IMR-90 (cell line): ENCODE results near the gene MAPKAP1. TPM values are rescaled to one million over a fixed set of nuclear protein-coding genes. Genes with fewer than 3 reads are reported as not detected.

ENCODE experiments used
- ATAC-seq: fragments of 200-7000 bp; cut with Tn5 transposase; 2 replicates; pipeline ENCODE4 v1.9.1; 2020; ENCODE audit warnings: low read depth, mild to moderate bottlenecking, moderate library complexity
- BruUV-seq: library from RNA; stranded (reverse); fragments of 400-500 nt; replicated peaks from 2 replicates; lab custom pipeline; 2021; lab: Mats Ljungman, UMichigan
- CTCF ChIA-PET: fragments of 300-600 bp; formaldehyde crosslinking; extraction: SDS; loops from one replicate; lab custom pipeline; 2021; ENCODE audit warnings: antibody characterized with exemption; lab: Yijun Ruan, JAX
- POLR2A ChIA-PET: fragments of 300-600 bp; sonication (Branson Sonifier 250); formaldehyde crosslinking; loops from one replicate; lab custom pipeline; 2022; ENCODE audit warnings: antibody characterized with exemption; ENCODE audit not compliant: unreplicated experiment; lab: Charles Lee
- DNase-seq: peaks from one replicate; pipeline ENCODE4 v3.0.0; 2013
- H2AFZ ChIP-seq: replicated peaks from 2 replicates; pipeline ENCODE3; 2013; ENCODE audit warnings: low read length, mild to moderate bottlenecking; ENCODE audit not compliant: poor library complexity
- H2AK5ac ChIP-seq: 2 replicates; pipeline ENCODE4 v1.6.1; 2013; ENCODE audit warnings: low read depth, low read length, inconsistent platforms
- H2AK9ac ChIP-seq: replicated peaks from 2 replicates; pipeline ENCODE3; 2013; ENCODE audit warnings: mild to moderate bottlenecking, low read depth, low read length, moderate library complexity; ENCODE audit not compliant: poor library complexity
- H2BK120ac ChIP-seq: 2 replicates; pipeline ENCODE4 v1.6.1; 2013; ENCODE audit warnings: low read depth, low read length, inconsistent platforms
- H2BK15ac ChIP-seq: 3 replicates; pipeline ENCODE4 v1.6.1; 2013; ENCODE audit warnings: low read depth, low read length, inconsistent platforms
- H2BK20ac ChIP-seq: 2 replicates; pipeline ENCODE4 v1.6.1; 2013; ENCODE audit warnings: low read depth, mild to moderate bottlenecking, inconsistent platforms, low read length, moderate library complexity
- H2BK5ac ChIP-seq: 2 replicates; pipeline ENCODE4 v1.6.1; 2013; ENCODE audit warnings: mild to moderate bottlenecking, low read depth, low read length, inconsistent platforms; ENCODE audit not compliant: poor library complexity, severe bottlenecking
- H3K14ac ChIP-seq: replicated peaks from 2 replicates; pipeline ENCODE4 v1.6.1; 2013; ENCODE audit warnings: low read depth, low read length, inconsistent platforms
- H3K18ac ChIP-seq: 2 replicates; pipeline ENCODE4 v1.6.1; 2013; ENCODE audit warnings: low read depth, low read length, control low read depth
- H3K23ac ChIP-seq: 2 replicates; pipeline ENCODE4 v1.6.1; 2013; ENCODE audit warnings: low read depth, low read length, inconsistent platforms
- H3K27ac ChIP-seq: 2 replicates; pipeline ENCODE4 v1.5.1; 2013; ENCODE audit warnings: mild to moderate bottlenecking, control low read depth, low read length; ENCODE audit not compliant: insufficient read depth
- H3K27me3 ChIP-seq: 2 replicates; pipeline ENCODE4 v1.6.1; 2013; ENCODE audit warnings: low read length; ENCODE audit not compliant: control insufficient read depth, insufficient read depth
- H3K36me3 ChIP-seq: 2 replicates; pipeline ENCODE4 v1.6.1; 2013; ENCODE audit warnings: low read length, mixed read lengths; ENCODE audit not compliant: control insufficient read depth, insufficient read depth
- H3K4ac ChIP-seq: 2 replicates; pipeline ENCODE4 v1.6.1; 2013; ENCODE audit warnings: low read depth, low read length, inconsistent platforms
- H3K4me1 ChIP-seq: 2 replicates; pipeline ENCODE4 v1.6.1; 2013; ENCODE audit warnings: low read length, mixed read lengths; ENCODE audit not compliant: control insufficient read depth, insufficient read depth
- H3K4me2 ChIP-seq: 2 replicates; pipeline ENCODE4 v1.6.1; 2013; ENCODE audit warnings: low read depth, mild to moderate bottlenecking, control low read depth, low read length, moderate library complexity
- H3K4me3 ChIP-seq: 2 replicates; pipeline ENCODE4 v1.5.1; 2013; ENCODE audit warnings: low read depth, mild to moderate bottlenecking, control low read depth, low read length, moderate library complexity; ENCODE audit not compliant: insufficient read depth
- H3K56ac ChIP-seq: 2 replicates; pipeline ENCODE4 v1.6.1; 2013; ENCODE audit warnings: low read length, inconsistent platforms; ENCODE audit not compliant: insufficient read depth; ENCODE audit errors: extremely low read depth
- H3K79me1 ChIP-seq, 2 experiments: 2 replicates each; pipeline ENCODE4 v1.6.1; 2013; ENCODE audit warnings: low read length in 2 of 2, inconsistent platforms in 1 of 2, low read depth in 1 of 2
- H3K9ac ChIP-seq: 2 replicates; pipeline ENCODE4 v1.6.1; 2013; ENCODE audit warnings: low read depth, low read length, control low read depth
- H3K9me1 ChIP-seq: 2 replicates; pipeline ENCODE4 v1.6.1; 2013; ENCODE audit warnings: low read length, inconsistent platforms; ENCODE audit not compliant: insufficient read depth
- H3K9me3 ChIP-seq: 2 replicates; pipeline ENCODE4 v1.6.1; 2013; ENCODE audit warnings: low read length; ENCODE audit not compliant: control insufficient read depth, insufficient read depth
- H4K20me1 ChIP-seq: 2 replicates; pipeline ENCODE4 v1.6.1; 2013; ENCODE audit warnings: low read length, inconsistent platforms; ENCODE audit not compliant: insufficient read depth
- H4K5ac ChIP-seq: 2 replicates; pipeline ENCODE4 v1.6.1; 2013; ENCODE audit warnings: mild to moderate bottlenecking, low read depth, low read length, control low read depth
- H4K8ac ChIP-seq, 2 experiments: 2 replicates each; pipeline ENCODE4 v1.6.1; 2013; ENCODE audit warnings: low read depth in 2 of 2, low read length in 2 of 2, control low read depth in 1 of 2, inconsistent platforms in 1 of 2
- H4K91ac ChIP-seq: 2 replicates; pipeline ENCODE4 v1.6.1; 2013; ENCODE audit warnings: low read depth, low read length, inconsistent platforms; ENCODE audit not compliant: insufficient read depth
- BHLHE40 ChIP-seq: fragments of 150-350 bp; IDR thresholded peaks from 2 replicates; pipeline ENCODE4 v1.6.1; 2016; ENCODE audit warnings: mild to moderate bottlenecking, low read depth, low read length
- CEBPB ChIP-seq: IDR thresholded peaks from 2 replicates; pipeline ENCODE4 v1.6.1; 2012; ENCODE audit warnings: low read depth, low read length, improper control_type of control experiment
- CHD1 ChIP-seq: IDR thresholded peaks from 2 replicates; pipeline ENCODE4 v1.6.1; 2012; ENCODE audit warnings: low read depth, low read length, improper control_type of control experiment
- CTCF ChIP-seq: conservative IDR thresholded peaks from 2 replicates; pipeline ENCODE4 v1.5.1; 2012; ENCODE audit warnings: mild to moderate bottlenecking, low read depth, low read length, improper control_type of control experiment
- ELK1 ChIP-seq: fragments of 150-350 bp; IDR thresholded peaks from 2 replicates; pipeline ENCODE4 v1.6.1; 2016; ENCODE audit warnings: low read depth, mild to moderate bottlenecking, low read length, moderate library complexity, borderline replicate concordance
- FOS ChIP-seq: fragments of 150-350 bp; IDR thresholded peaks from 2 replicates; pipeline ENCODE4 v1.6.1; 2016; ENCODE audit warnings: low read depth, low read length
- MAFK ChIP-seq: IDR thresholded peaks from 2 replicates; pipeline ENCODE4 v1.6.1; 2012; ENCODE audit warnings: low read depth, low read length, improper control_type of control experiment
- MAZ ChIP-seq: IDR thresholded peaks from 2 replicates; pipeline ENCODE4 v1.6.1; 2012; ENCODE audit warnings: low read depth, mild to moderate bottlenecking, low read length, improper control_type of control experiment, moderate library complexity, borderline replicate concordance
- MXI1 ChIP-seq: IDR thresholded peaks from 2 replicates; pipeline ENCODE4 v1.6.1; 2012; ENCODE audit warnings: low read depth, mild to moderate bottlenecking, low read length, moderate library complexity, borderline replicate concordance
- NFE2L2 ChIP-seq: fragments of 150-350 bp; IDR thresholded peaks from 2 replicates; pipeline ENCODE4 v1.6.1; 2016; ENCODE audit warnings: low read depth, mild to moderate bottlenecking, low read length
- POLR2A ChIP-seq: IDR thresholded peaks from 2 replicates; pipeline ENCODE4 v1.6.1; 2012; ENCODE audit warnings: mild to moderate bottlenecking, low read depth, low read length
- RAD21 ChIP-seq: IDR thresholded peaks from 2 replicates; pipeline ENCODE4 v1.6.1; 2012; ENCODE audit warnings: low read length, improper control_type of control experiment
- RCOR1 ChIP-seq: IDR thresholded peaks from 2 replicates; pipeline ENCODE4 v1.6.1; 2012; ENCODE audit warnings: mild to moderate bottlenecking, low read length, improper control_type of control experiment; ENCODE audit not compliant: insufficient replicate concordance
- RFX5 ChIP-seq: IDR thresholded peaks from 2 replicates; pipeline ENCODE4 v1.8.0; 2012; ENCODE audit warnings: low read depth, mild to moderate bottlenecking, low read length, moderate library complexity
- SMC3 ChIP-seq: fragments of 150-350 bp; IDR thresholded peaks from 2 replicates; pipeline ENCODE4 v1.6.1; 2016; ENCODE audit warnings: low read depth, mild to moderate bottlenecking, antibody characterized with exemption, low read length, moderate library complexity
- WGBS, 2 experiments: methylation state at CpG; one replicate each; pipeline versions ENCODE4 v1.1.5 to v1.1.7; 2013; ENCODE audit warnings: missing lambda C conversion rate in 2 of 2; ENCODE audit not compliant: insufficient read length in 1 of 2; ENCODE audit errors: extremely low coverage in 2 of 2; 5-methylcytosine and 5-hydroxymethylcytosine counted together
- dilution Hi-C: fragments of 300-500 bp; cut with HindIII; formaldehyde crosslinking; loops from one replicate; pipeline ENCODE4 v1.14.3; 2018; ENCODE audit warnings: low sequenced_read_pairs; ENCODE audit not compliant: unreplicated experiment
- in situ Hi-C: fragments of 300-500 bp; cut with MboI; formaldehyde crosslinking; loops from 3 replicates; pipeline ENCODE4 v1.14.3; 2019; ENCODE audit warnings: low sequenced_read_pairs, inconsistent platforms, mixed read lengths
- intact Hi-C: fragments of 100-400 bp; cut with micrococcal nuclease; formaldehyde crosslinking; loops from 2 replicates; pipeline ENCODE4 v1.10.0; 2022
- polyA plus RNA-seq, 3 experiments: library from polyadenylated mRNA; depleted of rRNA; stranded (reverse); fragments of >200 nt; gene quantifications; 2 replicates each; pipeline ENCODE4 v1.2.3, GENCODE V29; 2012; ENCODE audit warnings: low replicate concordance in 1 of 3
- total RNA-seq: library from RNA; depleted of rRNA; stranded (reverse); fragments of >200 nt; gene quantifications from 2 replicates; pipeline ENCODE4 v1.2.3, GENCODE V29; 2012

MAPKAP1 gene
- total and polyA plus RNA-seq, 2 of the 4 experiments (the other 2 are of a cell fraction), result 87.2 to 158 TPM

GRCh38 chr9:125461636-125462190 lies 245.3 kb downstream of the MAPKAP1 start:
- dilution Hi-C loops, result no loop called here
- no peak overlapping the region for H3K9ac ChIP-seq
- no peak overlapping the region for H3K56ac ChIP-seq
- no peak overlapping the region for H3K4me3 ChIP-seq
- peaks cover 17% of the 10 kb centered on the region for H3K4me1 ChIP-seq
- H3K9me1 ChIP-seq, result peaks cover 26% of the 10 kb centered on the region
- peaks cover 3 to 27% of the 10 kb centered on the region in 2 experiments; a peak in 2 of 4 replicates for H3K79me1 ChIP-seq
- H3K9me3 ChIP-seq, result peaks cover 3% of the 10 kb centered on the region
- H3K4me2 ChIP-seq, result no peak overlapping the region
- H3K14ac ChIP-seq, result peak overlapping the region; percentile 53; the same call in 1 of the 2 replicates
- 86% methylated on average over 2 of the region's 8 CpGs; no CpG with 5 or more reads in 1 of the 2 experiments for WGBS, 2 experiments
- ChIA-PET POLR2A (no interaction called here), CTCF (interaction anchor here (1.4 kb wide), 1 partner anchor 12 kb away, joined by 3 read pairs; no protein-coding TSS in a partner anchor)
- H3K27ac ChIP-seq, result 0 out of 2 replicates have a peak overlapping the region, but pooled peaks have one; percentile 7
- H4K91ac ChIP-seq, result peak overlapping the region; percentile 45; the same call in 1 of the 2 replicates
- H3K18ac ChIP-seq, result no peak overlapping the region; the same call in 1 of the 2 replicates
- in situ Hi-C loops, result no loop called here
- DNase-seq (no peak), ATAC-seq (no peak)
- H2AK9ac ChIP-seq, result no peak overlapping the region
- H2AFZ ChIP-seq, result no peak overlapping the region
- 0 out of 2 replicates have a peak overlapping the region, but pooled peaks have one; percentile 10 for H4K5ac ChIP-seq
- H2BK5ac ChIP-seq, result peak overlapping the region; percentile 99
- no TSS peak for BruUV-seq
- intact Hi-C loops, result loop anchor here (5.0 kb wide), 1 partner anchor 86 kb away; no protein-coding TSS in a partner anchor
- H4K20me1 ChIP-seq, result peaks cover 19% of the 10 kb centered on the region
- no peak overlapping the region for H4K8ac ChIP-seq
- H2AK5ac ChIP-seq, result peak overlapping the region; percentile 77; the same call in 1 of the 2 replicates
- H3K4ac ChIP-seq, result peak overlapping the region; percentile 67; the same call in 1 of the 2 replicates
- no peaks in the 10 kb centered on the region for H3K27me3 ChIP-seq
- H2BK15ac ChIP-seq, result peak overlapping the region; percentile 46; the same call in 1 of the 3 replicates
- 0 out of 2 replicates have a peak overlapping the region, but pooled peaks have one; percentile 2 for H3K23ac ChIP-seq
- no peaks in the 10 kb centered on the region for H3K36me3 ChIP-seq
- H2BK120ac ChIP-seq, result peak overlapping the region; percentile 39
- H2BK20ac ChIP-seq, result peak overlapping the region; percentile 78; the same call in 1 of the 2 replicates
- TF ChIP-seq NFE2L2 (no peak), POLR2A (no peak), FOS (no peak), MAZ (no peak), RAD21 (no peak), CEBPB (no peak), CHD1 (no peak), MXI1 (no peak), SMC3 (no peak), RFX5 (no peak), RCOR1 (no peak), CTCF (no peak), MAFK (no peak), BHLHE40 (no peak), ELK1 (no peak)
